ENCODE results near the gene GNAQ. TPM values are rescaled to one million over a fixed set of nuclear protein-coding genes. Genes with fewer than 3 reads are reported as not detected.

The GNAQ gene
- total and polyA plus RNA-seq, 4 donors = 21.9 to 84.2 (median 53.1) TPM

DNA sequence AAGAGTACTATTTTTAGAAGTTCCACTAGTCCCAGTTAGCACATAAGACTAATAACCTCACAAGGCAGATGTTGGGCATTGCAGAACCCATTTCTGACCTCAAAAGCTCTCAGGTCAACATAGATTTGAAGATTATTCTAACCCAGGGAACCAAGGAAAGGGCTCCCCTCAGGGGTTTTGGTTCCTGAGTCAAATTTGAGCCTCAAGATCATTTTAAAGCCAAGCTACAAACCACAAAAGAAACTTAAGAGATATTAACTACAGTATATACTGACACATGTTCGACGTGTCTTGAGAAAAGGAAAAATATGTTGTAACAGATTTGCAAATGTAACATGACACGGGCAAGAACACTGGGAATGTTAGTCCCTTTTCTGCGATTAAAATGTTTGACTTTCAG is 88.6 kb downstream of the GNAQ start:
- Histone ChIP-seq H3K4me1 (ENCODE audit: control insufficient read depth in 1 of 2, insufficient read depth in 2 of 2, low read length in 2 of 2) (peaks cover 10 to 22% of the 10 kb centered on the region in 2 donors), H3K27me3 (ENCODE audit: control insufficient read depth in 1 of 2, insufficient read depth in 2 of 2, low read length in 1 of 2) (no peaks in the 10 kb centered on the region), H3K36me3 (ENCODE audit: control insufficient read depth in 1 of 2, insufficient read depth in 2 of 2, low read length in 1 of 2) (no peaks in the 10 kb centered on the region), H3K27ac (ENCODE audit: low read depth in 1 of 2, low read length in 2 of 2) (no peak overlapping the region), H3K4me3 (ENCODE audit: low read length in 2 of 2) (no peak overlapping the region), H3K9me3 (ENCODE audit: control insufficient read depth, low read length) (no peaks in the 10 kb centered on the region)
- no peak for ATAC-seq (ENCODE audit: low FRiP score)
- DNase-seq = no peak
- intact Hi-C loops (cut with DNase I) = no loop called here
- WGBS, 2 donors = 76 to 87% methylated on average over 4 of the region's 4 CpGs

DNA sequence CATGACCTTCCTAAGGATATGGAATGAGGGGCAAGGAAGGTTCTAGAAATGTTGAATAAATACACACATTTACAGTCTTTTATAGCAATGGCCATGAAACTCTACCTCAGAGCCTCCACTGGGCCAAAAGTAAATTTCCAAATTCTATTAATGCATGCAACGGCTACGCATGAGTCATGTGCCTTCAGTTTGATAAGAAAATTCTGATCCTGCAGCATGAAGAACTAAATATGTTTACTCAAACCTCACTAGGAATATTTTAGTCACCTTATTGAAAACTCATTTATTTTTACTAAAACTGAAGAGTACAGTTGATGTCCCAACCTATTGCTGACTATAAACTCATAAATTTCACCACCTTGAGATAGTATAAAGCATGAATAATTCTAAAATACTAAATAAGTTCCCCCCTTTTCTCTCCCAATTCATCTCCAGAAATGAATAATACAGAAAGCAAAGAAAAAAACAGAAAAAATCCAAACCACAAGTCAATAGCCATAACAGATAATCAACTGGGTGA is 92.4 kb downstream of the GNAQ start:
- Histone ChIP-seq H3K27ac (ENCODE audit: low read depth in 1 of 2, low read length in 2 of 2) (no peak overlapping the region), H3K4me1 (ENCODE audit: control insufficient read depth in 1 of 2, insufficient read depth in 2 of 2, low read length in 2 of 2) (peaks cover 5 to 8% of the 10 kb centered on the region in 2 donors), H3K27me3 (ENCODE audit: control insufficient read depth in 1 of 2, insufficient read depth in 2 of 2, low read length in 1 of 2) (no peaks in the 10 kb centered on the region), H3K9me3 (ENCODE audit: control insufficient read depth, low read length) (no peaks in the 10 kb centered on the region), H3K36me3 (ENCODE audit: control insufficient read depth in 1 of 2, insufficient read depth in 2 of 2, low read length in 1 of 2) (no peaks in the 10 kb centered on the region), H3K4me3 (ENCODE audit: low read length in 2 of 2) (no peak overlapping the region)
- DNase-seq = no peak
- WGBS, 2 donors = 12 to 17% methylated on average over 2 of the region's 2 CpGs
- no peak for ATAC-seq (ENCODE audit: low FRiP score)
- intact Hi-C loops (cut with DNase I) = no loop called here

DNA sequence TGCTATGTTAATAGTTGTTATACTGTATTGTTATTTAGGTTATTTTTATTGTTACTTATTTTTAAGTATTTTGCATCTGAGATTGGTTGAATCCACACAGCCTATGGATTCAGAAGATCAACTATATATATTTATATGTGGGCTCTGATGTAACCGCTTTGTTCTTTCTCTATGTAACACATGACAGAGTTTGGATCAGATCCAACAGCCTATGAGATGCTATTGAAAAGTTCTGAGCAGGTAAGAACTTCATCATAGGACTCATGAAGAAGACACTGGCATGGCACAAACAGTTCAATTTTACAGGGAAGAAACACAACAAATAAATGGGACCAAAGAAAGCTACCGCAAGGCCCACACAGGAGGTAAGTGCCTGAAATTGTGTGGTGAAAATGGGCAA is 93.4 kb downstream of the GNAQ start:
- 95 to 97% methylated on average over 2 of the region's 2 CpGs for WGBS, 2 donors
- H3K27ac ChIP-seq (ENCODE audit: low read depth in 1 of 2, low read length in 2 of 2) = peak overlapping the region in 1 of 2 donors; percentile 8
- H3K4me1 ChIP-seq (ENCODE audit: control insufficient read depth in 1 of 2, insufficient read depth in 2 of 2, low read length in 2 of 2) = peaks cover 3 to 5% of the 10 kb centered on the region in 2 donors
- H3K36me3 ChIP-seq (ENCODE audit: control insufficient read depth in 1 of 2, insufficient read depth in 2 of 2, low read length in 1 of 2) = no peaks in the 10 kb centered on the region
- intact Hi-C loops (cut with DNase I) = no loop called here
- DNase-seq (no peak), ATAC-seq (ENCODE audit: low FRiP score) (no peak)
- H3K4me3 ChIP-seq (ENCODE audit: low read length in 2 of 2) = no peak overlapping the region
- H3K9me3 ChIP-seq (ENCODE audit: control insufficient read depth, low read length) = no peaks in the 10 kb centered on the region
- H3K27me3 ChIP-seq (ENCODE audit: control insufficient read depth in 1 of 2, insufficient read depth in 2 of 2, low read length in 1 of 2) = no peaks in the 10 kb centered on the region

DNA sequence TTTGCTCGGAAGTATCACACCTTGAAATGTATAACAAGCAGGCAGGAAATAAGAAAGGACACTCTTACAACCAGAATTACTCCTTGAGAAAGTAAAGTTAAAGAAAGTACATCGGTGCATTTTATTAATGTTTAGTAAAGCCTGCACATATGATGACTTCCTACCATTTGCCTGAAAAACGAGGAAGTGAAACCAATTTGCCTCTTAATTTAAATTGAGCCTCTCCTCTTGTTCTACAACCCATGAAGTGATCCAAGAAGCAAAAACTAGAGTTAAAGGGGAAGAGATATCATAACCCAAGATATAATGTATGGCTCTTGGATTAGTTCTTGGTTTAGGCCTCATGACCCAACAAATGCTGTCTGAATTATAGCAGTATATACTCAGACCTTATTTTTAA is 95.6 kb downstream of the GNAQ start:
- intact Hi-C loops (cut with DNase I) = no loop called here
- peaks cover 6 to 7% of the 10 kb centered on the region in 2 donors for H3K4me1 ChIP-seq (ENCODE audit: control insufficient read depth in 1 of 2, insufficient read depth in 2 of 2, low read length in 2 of 2)
- no peaks in the 10 kb centered on the region for H3K9me3 ChIP-seq (ENCODE audit: control insufficient read depth, low read length)
- WGBS, 2 donors = 62 to 95% methylated on average over 3 of the region's 3 CpGs
- no peak overlapping the region for H3K4me3 ChIP-seq (ENCODE audit: low read length in 2 of 2)
- no peaks in the 10 kb centered on the region for H3K27me3 ChIP-seq (ENCODE audit: control insufficient read depth in 1 of 2, insufficient read depth in 2 of 2, low read length in 1 of 2)
- H3K27ac ChIP-seq (ENCODE audit: low read depth in 1 of 2, low read length in 2 of 2) = no peak overlapping the region
- ATAC-seq (ENCODE audit: low FRiP score) (no peak), DNase-seq (no peak)
- no peaks in the 10 kb centered on the region for H3K36me3 ChIP-seq (ENCODE audit: control insufficient read depth in 1 of 2, insufficient read depth in 2 of 2, low read length in 1 of 2)

DNA sequence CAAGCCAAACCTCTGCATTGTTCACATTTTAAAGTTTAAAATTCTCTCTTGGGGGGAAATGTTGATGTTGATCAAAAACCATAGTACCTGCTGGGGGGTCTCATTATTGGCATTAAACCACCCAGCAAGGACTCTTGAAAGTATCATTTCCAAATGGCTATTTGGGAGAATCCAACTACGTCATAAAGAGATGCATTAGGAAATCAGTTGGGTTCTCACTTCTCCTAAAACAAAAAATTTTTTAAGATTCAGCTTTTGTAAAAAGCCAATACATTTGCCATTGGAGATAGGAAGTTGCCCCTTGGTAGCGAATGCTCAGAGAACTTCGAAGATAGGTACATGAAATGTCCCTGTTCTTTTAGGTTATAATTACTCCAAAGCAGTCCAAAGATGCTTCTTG is 96.4 kb downstream of the GNAQ start:
- peaks cover 6 to 7% of the 10 kb centered on the region in 2 donors for H3K4me1 ChIP-seq (ENCODE audit: control insufficient read depth in 1 of 2, insufficient read depth in 2 of 2, low read length in 2 of 2)
- WGBS, 2 donors = 96 to 98% methylated on average over 3 of the region's 3 CpGs

DNA sequence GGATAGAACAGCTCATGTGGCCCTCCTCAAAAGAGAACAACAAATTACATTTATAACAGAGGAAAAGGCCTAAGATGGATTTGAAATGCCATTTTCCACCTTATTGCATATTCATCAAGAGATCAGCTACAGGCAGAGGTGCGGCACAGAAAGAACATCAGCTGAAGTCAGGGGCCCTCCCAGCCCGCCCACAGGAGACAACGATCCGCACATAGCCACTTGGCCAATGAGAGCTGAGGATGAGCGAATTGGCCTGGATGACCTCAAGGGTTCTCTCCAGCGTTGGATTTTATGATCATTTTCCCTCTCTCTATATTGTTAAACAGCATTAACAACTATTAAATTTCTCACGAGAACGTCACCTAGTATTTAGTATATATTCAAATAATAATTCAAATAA is 97.6 kb downstream of the GNAQ start:
- Histone ChIP-seq H3K36me3 (ENCODE audit: control insufficient read depth in 1 of 2, insufficient read depth in 2 of 2, low read length in 1 of 2) (no peaks in the 10 kb centered on the region), H3K4me1 (ENCODE audit: control insufficient read depth in 1 of 2, insufficient read depth in 2 of 2, low read length in 2 of 2) (peaks cover 5 to 6% of the 10 kb centered on the region in 2 donors), H3K4me3 (ENCODE audit: low read length in 2 of 2) (no peak overlapping the region), H3K9me3 (ENCODE audit: control insufficient read depth, low read length) (no peaks in the 10 kb centered on the region), H3K27ac (ENCODE audit: low read depth in 1 of 2, low read length in 2 of 2) (no peak overlapping the region), H3K27me3 (ENCODE audit: control insufficient read depth in 1 of 2, insufficient read depth in 2 of 2, low read length in 1 of 2) (no peaks in the 10 kb centered on the region)
- intact Hi-C loops (cut with DNase I) = no loop called here
- DNase-seq = no peak
- ATAC-seq (ENCODE audit: low FRiP score) = no peak
- WGBS, 2 donors = 93 to 96% methylated on average over 8 of the region's 8 CpGs

More for the DNA sequence above, 96.4 kb downstream of the GNAQ start:
- Histone ChIP-seq H3K4me3 (ENCODE audit: low read length in 2 of 2) (no peak overlapping the region), H3K27ac (ENCODE audit: low read depth in 1 of 2, low read length in 2 of 2) (no peak overlapping the region), H3K36me3 (ENCODE audit: control insufficient read depth in 1 of 2, insufficient read depth in 2 of 2, low read length in 1 of 2) (no peaks in the 10 kb centered on the region), H3K9me3 (ENCODE audit: control insufficient read depth, low read length) (no peaks in the 10 kb centered on the region), H3K27me3 (ENCODE audit: control insufficient read depth in 1 of 2, insufficient read depth in 2 of 2, low read length in 1 of 2) (no peaks in the 10 kb centered on the region)
- ATAC-seq (ENCODE audit: low FRiP score) = no peak
- intact Hi-C loops (cut with DNase I) = no loop called here
- DNase-seq = no peak

DNA sequence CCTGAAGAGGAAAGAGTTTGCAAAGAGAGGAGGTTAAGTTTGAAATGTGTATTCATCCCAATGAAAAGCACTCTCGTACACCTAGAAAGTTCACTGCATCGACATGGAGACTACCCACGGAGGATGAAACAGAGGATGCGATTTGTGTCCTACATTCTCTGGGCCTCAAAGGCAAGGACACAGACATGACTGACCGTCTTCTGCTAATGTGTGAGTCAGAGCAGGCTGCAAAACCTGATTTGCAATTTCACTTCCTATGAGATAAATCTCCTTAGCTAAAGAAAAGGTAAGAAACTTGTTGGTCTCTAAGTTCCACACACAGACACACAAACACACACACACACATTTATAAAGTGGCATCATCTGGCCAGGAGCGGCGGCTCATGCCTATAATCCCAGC is 98.6 kb downstream of the GNAQ start:
- DNase-seq (no peak), ATAC-seq (ENCODE audit: low FRiP score) (no peak)
- H3K36me3 ChIP-seq (ENCODE audit: control insufficient read depth in 1 of 2, insufficient read depth in 2 of 2, low read length in 1 of 2) = no peaks in the 10 kb centered on the region
- intact Hi-C loops (cut with DNase I) = no loop called here
- H3K4me3 ChIP-seq (ENCODE audit: low read length in 2 of 2) = no peak overlapping the region
- WGBS, 2 donors = 93 to 94% methylated on average over 7 of the region's 7 CpGs
- H3K27me3 ChIP-seq (ENCODE audit: control insufficient read depth in 1 of 2, insufficient read depth in 2 of 2, low read length in 1 of 2) = no peaks in the 10 kb centered on the region
- H3K9me3 ChIP-seq (ENCODE audit: control insufficient read depth, low read length) = no peaks in the 10 kb centered on the region
- H3K4me1 ChIP-seq (ENCODE audit: control insufficient read depth in 1 of 2, insufficient read depth in 2 of 2, low read length in 2 of 2) = peaks cover 5 to 6% of the 10 kb centered on the region in 2 donors
- no peak overlapping the region for H3K27ac ChIP-seq (ENCODE audit: low read depth in 1 of 2, low read length in 2 of 2)

DNA sequence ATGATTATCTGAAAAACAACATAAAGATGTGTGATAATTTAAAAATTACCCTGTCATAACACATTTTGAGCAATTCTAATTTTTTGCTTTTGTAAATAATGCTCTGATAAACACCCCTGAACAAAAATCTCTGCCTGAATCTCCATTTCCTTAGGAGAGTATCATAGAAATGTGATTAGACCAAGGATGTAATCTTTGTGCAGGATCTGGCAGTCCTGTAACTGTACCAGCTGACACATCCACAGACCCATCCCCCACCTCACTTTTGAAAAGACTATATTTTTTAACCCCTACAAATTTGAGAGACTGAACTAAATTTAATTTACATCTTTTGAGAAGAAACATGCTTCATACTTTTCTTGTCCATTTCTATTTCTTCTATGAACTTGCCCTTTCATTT is 101.7 kb downstream of the GNAQ start:
- ATAC-seq (ENCODE audit: low FRiP score) = no peak
- no peak for DNase-seq
- H3K9me3 ChIP-seq (ENCODE audit: control insufficient read depth, low read length) = no peaks in the 10 kb centered on the region
- H3K36me3 ChIP-seq (ENCODE audit: control insufficient read depth in 1 of 2, insufficient read depth in 2 of 2, low read length in 1 of 2) = no peaks in the 10 kb centered on the region
- no peaks in the 10 kb centered on the region for H3K27me3 ChIP-seq (ENCODE audit: control insufficient read depth in 1 of 2, insufficient read depth in 2 of 2, low read length in 1 of 2)
- no peak overlapping the region for H3K4me3 ChIP-seq (ENCODE audit: low read length in 2 of 2)
- H3K27ac ChIP-seq (ENCODE audit: low read depth in 1 of 2, low read length in 2 of 2) = no peak overlapping the region
- intact Hi-C loops (cut with DNase I) = no loop called here
- peaks cover 6 to 11% of the 10 kb centered on the region in 2 donors for H3K4me1 ChIP-seq (ENCODE audit: control insufficient read depth in 1 of 2, insufficient read depth in 2 of 2, low read length in 2 of 2)

DNA sequence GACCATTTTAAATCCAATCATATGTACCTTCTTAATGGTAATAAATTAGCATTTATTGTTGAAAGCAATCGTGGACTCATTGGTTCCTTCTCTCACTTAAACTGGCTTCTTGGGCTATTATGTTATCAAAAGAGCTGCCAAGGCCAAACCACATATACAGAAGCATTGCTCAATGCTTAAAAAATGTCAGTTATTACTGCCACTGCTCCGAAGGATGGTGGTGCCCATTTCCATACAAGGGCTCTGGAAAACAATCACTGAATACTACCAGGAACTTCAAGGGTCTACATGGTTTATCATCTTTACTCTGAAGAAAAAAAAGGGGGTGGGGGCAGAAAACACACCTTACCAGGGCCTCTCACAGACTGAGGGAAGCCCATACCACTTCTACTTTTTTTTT is 104.3 kb downstream of the GNAQ start:
- Histone ChIP-seq H3K9me3 (ENCODE audit: control insufficient read depth, low read length) (no peaks in the 10 kb centered on the region), H3K36me3 (ENCODE audit: control insufficient read depth in 1 of 2, insufficient read depth in 2 of 2, low read length in 1 of 2) (no peaks in the 10 kb centered on the region), H3K27ac (ENCODE audit: low read depth in 1 of 2, low read length in 2 of 2) (peak overlapping the region in 1 of 2 donors; percentile 33), H3K27me3 (ENCODE audit: control insufficient read depth in 1 of 2, insufficient read depth in 2 of 2, low read length in 1 of 2) (no peaks in the 10 kb centered on the region), H3K4me1 (ENCODE audit: control insufficient read depth in 1 of 2, insufficient read depth in 2 of 2, low read length in 2 of 2) (peaks cover 2 to 8% of the 10 kb centered on the region in 2 donors), H3K4me3 (ENCODE audit: low read length in 2 of 2) (no peak overlapping the region)
- peak; percentile 77 for ATAC-seq (ENCODE audit: low FRiP score)
- intact Hi-C loops (cut with DNase I) = no loop called here
- no peak for DNase-seq
- 3 to 4% methylated on average over 2 of the region's 2 CpGs for whole genome bisulfite sequencing, 2 donors
